Esophagus muscularis mucosa (tissue), 3 donors: Measurements from ENCODE around the gene SLC10A1.

Source experiments
- EP300 ChIP-seq: sonication (generic); formaldehyde crosslinking; IDR thresholded peaks from one replicate; pipeline ENCODE4 v1.6.1; 2017; ENCODE audit warnings: antibody characterized with exemption
- TF ChIP-seq, protein P1 (sequence below), 3 experiments: fragments of 200-600 bp in 2 of 3; fragments of 450-650 bp in 1 of 3; sonication (generic) in 2 of 3; IDR thresholded peaks; one replicate each; pipeline ENCODE4 v1.5.1; 2017 to 2019; ENCODE audit warnings: antibody characterized with exemption in 3 of 3, mild to moderate bottlenecking in 2 of 3, moderate library complexity in 1 of 3

DNA sequence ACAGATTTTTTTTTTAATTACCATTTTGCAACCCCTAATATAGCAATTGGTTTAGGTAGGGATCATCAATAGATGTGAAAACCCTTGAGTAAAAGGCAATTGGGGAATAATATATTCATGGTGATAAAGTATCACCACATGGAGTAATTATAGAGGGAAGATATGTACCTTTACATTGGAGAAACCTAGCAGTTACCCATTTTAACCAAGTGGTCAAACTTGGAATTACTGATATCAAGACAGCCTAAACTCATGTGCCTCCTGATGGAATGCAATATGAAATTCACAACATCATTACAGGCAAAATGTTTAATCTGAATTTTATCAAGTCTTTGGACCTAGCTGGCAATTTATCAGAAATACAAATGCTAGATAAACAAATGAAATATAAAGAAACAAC lies 6.7 kb upstream of the SLC10A1 start:
- TF ChIP-seq, protein P1, sequence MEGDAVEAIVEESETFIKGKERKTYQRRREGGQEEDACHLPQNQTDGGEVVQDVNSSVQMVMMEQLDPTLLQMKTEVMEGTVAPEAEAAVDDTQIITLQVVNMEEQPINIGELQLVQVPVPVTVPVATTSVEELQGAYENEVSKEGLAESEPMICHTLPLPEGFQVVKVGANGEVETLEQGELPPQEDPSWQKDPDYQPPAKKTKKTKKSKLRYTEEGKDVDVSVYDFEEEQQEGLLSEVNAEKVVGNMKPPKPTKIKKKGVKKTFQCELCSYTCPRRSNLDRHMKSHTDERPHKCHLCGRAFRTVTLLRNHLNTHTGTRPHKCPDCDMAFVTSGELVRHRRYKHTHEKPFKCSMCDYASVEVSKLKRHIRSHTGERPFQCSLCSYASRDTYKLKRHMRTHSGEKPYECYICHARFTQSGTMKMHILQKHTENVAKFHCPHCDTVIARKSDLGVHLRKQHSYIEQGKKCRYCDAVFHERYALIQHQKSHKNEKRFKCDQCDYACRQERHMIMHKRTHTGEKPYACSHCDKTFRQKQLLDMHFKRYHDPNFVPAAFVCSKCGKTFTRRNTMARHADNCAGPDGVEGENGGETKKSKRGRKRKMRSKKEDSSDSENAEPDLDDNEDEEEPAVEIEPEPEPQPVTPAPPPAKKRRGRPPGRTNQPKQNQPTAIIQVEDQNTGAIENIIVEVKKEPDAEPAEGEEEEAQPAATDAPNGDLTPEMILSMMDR (IDR thresholded peaks at IDR 0.05) = no peak
- no peak for TF ChIP-seq EP300
